GM21825 (cell line): Measurements from ENCODE around the gene PYGM.

Experiments used
- ATAC-seq: cut with Tn5 transposase; IDR thresholded peaks from one replicate; pipeline ENCODE4 v1.9.1; 2021; ENCODE audit warnings: mild to moderate bottlenecking, moderate library complexity; ENCODE audit not compliant: unreplicated experiment

The PYGM gene

DNA sequence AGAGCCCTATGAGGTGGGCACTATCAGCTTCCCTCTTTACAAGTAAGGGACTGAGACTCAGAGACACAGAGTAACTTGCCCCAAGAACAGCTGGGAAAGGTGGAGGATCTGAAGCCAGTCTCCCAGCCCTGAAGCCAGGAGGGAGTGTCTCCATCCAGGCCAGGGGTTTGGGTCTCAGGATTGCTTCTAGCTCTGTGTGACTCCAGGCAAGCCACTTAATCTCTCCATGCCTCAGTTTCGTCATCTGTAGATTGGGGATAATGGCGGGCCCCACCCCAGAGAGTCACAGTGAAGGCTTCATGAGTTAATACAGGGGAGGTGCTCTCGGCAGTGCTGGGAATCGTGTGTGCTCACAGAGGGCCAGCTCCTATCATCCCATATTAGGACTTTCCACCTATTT lies 32.7 kb upstream of the PYGM start:
- no peak for ATAC-seq

DNA sequence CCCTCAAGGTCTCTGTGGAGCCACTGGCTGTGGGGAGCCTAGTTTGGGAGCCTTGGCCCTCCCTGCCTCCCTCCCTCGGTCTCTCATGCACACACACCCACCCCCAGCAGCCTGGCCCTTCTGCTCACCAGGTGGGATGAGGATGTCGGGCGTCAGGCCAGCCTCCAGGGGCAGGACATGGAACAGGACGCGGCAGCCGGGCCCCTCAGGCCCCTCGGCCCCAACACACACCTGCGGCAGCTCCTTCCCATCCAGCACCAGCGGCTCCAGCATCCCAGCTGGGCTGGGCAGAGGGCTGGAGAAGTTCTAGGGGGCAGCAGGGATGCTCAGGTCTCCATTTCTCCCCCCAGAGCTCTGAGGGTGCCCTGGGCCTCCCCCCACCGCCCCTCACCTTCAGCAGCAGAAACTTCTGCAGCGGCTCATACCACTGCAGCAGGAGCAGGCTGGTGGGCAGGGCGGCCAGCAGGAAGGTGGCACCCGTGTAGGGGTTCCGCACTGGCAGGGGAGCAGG lies 32.1 kb upstream of the PYGM start:
- ATAC-seq, result no peak

- no peak for ATAC-seq
These were observed 30.7 kb upstream of the PYGM start for GRCh38 chr11:64790205-64791095.

DNA sequence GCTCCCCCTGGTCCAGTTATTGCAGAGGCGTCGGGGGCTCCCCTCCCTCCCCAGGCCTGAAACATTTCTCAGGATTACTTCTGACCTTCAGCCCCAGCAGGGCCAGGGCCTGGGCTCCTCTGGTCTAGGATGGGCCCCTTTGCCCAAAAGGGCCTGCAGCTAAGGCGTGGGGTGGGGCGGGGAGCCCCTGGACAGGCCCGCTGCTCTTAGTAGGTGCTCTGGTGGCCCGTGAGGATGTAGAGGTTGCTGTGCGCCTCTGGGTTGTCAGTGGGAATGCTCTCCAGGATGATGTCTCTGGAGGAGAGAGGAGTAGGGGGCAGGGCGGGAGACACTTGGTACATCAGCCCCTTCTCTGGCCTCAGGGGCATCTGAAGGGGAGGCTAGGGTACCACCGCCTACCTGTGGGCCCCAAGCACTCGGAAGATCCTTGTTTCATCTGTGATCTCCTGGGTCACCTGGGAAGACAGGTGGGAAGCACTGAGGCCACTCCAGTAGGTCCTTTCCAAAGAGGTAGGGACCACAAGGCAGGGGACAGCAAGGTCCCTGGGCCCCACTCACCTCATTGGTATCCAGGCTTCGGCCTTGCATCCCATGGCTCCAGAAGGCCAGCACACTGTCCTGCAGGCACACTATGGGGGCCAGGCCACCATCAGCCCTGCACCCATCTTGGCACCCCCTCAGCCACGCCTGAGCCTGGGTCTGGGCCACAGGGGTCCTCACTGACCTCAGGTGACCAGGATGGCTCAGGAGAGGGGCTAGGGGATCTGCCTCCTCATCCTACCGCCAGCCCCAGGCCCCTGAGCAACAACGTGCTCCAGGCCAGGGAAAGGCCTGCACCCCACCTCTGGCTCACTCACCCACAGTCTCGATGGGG lies 29.8 kb upstream of the PYGM start:
- ATAC-seq, result no peak

GRCh38 chr11:64788321-64789215 lies 28.8 kb upstream of the PYGM start:
- ATAC-seq, result no peak

DNA sequence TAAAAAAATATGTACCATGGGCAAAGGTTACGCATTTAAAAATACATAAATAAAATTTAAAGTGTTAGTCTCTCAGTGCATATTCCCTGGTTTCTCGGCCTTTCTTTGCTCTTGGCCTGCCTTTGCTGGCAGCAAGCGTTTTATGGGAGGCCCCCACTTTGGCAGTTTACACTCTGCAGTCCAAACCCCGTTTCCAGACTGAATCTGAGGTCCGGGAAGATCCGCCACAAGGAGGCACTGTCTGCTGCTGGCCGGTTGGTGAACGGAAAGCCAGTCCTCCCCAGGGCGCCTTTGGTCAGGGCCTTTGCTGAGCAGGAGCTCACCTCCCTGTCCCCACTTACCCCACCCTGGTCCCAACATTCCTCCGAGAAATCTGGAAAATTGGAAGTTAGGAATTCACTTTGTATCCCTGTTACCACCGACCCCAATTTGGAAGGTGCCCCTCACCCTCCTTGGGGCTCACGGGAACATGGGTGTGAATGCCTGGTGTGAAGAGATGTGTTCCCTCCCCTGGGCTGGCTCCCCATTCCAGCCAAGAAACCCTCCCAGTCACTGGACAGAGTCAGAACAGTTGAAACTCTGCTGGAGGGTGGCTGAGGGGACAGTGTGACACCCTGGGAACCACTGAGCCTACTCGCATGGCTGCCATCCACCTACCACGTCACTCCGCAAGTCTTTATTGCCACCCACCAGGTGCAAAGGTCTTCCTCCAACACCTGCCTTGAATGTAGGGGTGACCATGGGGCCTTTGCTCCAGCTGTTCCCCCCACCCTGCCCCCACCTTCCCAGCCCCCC lies 27.9 kb upstream of the PYGM start:
- no peak for ATAC-seq

DNA sequence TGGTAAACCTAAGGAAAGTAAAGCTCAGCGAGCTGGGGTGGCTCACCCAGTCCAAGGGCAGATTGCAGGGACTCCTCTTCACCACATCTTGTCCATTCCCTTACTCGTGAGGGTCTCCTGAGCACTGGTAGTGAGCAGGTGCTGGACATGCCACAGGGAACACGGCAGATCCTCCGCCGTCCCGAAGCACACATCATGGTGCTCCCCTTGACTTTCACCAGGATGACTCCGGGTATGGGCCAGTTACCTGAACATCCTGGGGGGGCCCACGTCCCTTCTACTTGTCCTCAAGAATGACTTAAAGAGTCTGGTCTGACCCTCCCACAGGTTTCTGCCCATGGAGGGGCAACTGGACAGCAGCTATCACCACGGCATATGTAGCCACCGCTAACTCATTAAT lies 26.5 kb upstream of the PYGM start:
- ATAC-seq, result no peak

GRCh38 chr11:64784813-64785581 lies 25.2 kb upstream of the PYGM start:
- ATAC-seq, result no peak

DNA sequence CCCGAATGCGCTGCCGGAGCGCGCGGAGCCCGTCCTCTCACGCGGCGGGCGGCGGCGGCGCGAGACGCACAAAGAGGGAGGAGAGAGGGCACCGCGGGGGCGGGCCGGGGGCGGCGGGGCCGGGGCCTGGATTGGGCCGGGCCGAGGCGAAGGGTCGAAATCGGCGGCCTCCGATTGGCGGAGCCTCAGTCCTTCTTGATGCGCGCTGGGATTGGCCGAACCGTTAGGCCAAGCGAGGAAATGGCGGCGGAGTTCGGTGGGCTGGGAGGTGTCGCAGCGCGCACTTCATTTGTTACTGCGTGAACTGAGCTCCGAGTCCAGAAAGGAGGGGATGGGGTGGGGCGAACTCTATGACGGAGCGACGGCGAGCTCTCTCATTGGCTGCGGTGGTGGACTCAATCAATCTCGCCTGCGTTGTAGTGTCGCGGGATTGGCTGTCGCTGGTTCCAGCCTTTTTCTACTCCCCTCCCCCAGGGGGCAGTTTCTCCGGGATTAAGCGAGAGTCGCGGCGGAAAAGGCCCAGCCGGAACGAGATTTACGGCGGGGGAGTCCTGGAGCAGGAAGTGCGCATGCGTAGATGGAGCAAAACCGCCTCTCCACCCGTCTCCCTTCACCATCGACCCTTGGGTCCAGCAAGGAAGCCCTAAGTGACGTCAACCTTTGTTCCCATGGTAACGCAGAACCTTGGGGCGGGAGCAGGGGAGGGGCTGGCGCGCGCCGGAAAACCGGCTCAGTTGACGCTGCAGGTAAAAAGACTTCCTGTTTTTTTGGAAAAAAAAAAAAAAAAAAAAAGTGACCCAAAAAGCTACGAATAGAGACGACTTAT lies 18.9 kb upstream of the PYGM start, which contains the start of gene SF1:
TSS of gene SF1 (minus strand) at position 70 of the 826 bp plus-strand sequence. CDS start 150 bp downstream, outside the sequence.
- peak; percentile 75 for ATAC-seq

DNA sequence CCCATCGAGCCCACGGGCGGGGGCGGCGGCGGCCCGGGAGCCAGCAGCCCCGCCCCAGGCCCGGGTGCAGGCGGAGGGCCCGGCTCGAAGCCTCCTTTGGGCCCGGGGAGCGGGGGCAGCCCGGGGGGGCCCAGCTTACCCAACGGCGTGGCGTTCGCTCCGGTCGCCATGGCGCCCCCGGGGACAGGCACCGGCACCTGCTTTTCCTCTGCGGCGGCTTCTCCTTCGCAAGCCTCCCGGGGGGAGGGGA lies 18.4 kb upstream of the PYGM start:
- ATAC-seq, result no peak

- peak; percentile 21 for ATAC-seq
These were observed 17.9 kb upstream of the PYGM start for GRCh38 chr11:64777449-64778222.

DNA sequence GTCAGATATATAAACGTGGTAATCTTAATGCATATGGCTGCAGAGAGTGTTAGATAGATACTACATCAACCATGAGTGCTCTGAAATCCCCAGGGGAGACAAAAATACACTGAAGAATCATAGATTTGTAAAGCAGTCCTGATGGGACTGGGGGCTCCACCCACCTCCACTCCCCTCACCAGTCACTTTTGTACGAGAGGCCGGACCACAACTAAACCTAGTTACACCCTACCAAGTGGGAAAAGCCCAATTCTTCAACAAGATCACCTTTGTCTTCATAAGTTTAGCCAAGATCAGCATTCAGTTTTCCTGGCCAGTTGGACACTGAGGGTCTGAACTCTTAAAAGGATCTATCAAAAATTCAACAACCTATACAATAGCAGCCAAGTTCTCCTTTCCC lies 17.1 kb upstream of the PYGM start:
- ATAC-seq, result no peak

- ATAC-seq, result no peak
These were observed 16.7 kb upstream of the PYGM start for GRCh38 chr11:64776425-64776824.

DNA sequence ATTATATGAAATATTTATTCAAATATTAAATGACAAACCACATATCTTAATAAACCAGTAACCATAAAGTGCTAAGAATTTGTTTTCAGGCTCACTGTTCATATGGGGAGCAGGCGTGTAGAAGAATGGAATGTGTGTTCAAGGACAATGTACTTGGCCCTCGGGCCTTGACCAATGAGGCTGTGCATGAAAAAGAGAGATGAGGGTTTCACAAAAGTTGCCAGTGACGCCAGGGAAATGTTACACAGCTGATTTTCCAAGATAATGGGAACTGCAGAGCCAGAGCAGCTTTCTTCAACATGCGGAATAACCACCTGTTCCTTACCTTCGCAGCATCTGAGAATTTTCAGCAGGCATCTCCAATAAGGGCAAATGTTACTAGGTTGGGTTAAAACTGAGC lies 14.4 kb upstream of the PYGM start:
- no peak for ATAC-seq

DNA sequence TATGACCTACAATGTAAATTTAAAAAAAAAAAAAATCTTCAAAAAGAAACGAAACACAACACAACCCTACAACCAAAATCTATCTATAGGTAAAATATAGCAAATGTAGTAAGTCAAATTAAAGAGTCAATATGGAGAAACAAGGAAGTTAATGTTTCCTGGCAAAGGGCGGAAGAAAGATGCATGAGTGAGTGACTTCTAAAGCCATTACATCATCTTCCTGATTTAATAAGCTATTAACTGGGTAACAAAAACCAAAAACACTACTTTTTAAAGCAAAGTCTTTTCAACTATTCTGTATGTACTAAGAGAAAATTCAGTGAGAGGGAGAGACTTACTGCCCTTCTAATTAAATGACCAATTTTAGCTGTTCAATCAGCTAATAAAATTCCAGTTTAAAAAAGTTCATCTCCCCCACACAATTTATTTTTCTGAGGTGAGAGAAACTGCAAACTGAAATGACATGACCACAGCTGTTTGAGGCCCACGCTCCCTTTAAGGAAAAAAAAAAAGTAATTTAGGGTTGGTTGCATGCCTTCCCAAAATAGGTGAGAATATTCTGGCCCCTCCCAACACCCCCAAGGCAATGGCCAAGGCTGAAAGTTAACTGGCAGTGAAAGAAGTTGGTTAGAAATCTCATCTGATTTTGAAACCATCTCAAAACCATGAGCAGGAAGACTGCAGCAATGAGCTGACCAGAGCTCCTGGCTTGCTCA lies 12.7 kb upstream of the PYGM start:
- no peak for ATAC-seq

- ATAC-seq, result no peak
These were observed 12.1 kb upstream of the PYGM start for GRCh38 chr11:64771861-64772260.

- ATAC-seq, result no peak
These were observed 10.3 kb upstream of the PYGM start for GRCh38 chr11:64770120-64770519.
